Chondrocyte (in vitro differentiated cells): ENCODE results near the gene MAML3. TPM values are rescaled to one million over a fixed set of nuclear protein-coding genes. Genes with fewer than 3 reads are reported as not detected.
A peak's percentile ranks its signal among the peaks of the same experiment; 100 is the strongest.

Experiments
- DNase-seq: peaks from one replicate; pipeline ENCODE4 v3.0.0; 2021; ENCODE audit warnings: mixed read lengths, low spot score
- H3K27ac Mint-ChIP-seq: one replicate; pipeline ENCODE4 v1.8.0; 2021; ENCODE audit warnings: mild to moderate bottlenecking, moderate library complexity, mixed read lengths; ENCODE audit not compliant: unreplicated experiment
- H3K27me3 Mint-ChIP-seq: 2 replicates; pipeline ENCODE4 v1.8.0; 2021; ENCODE audit warnings: low read depth, mixed read lengths
- H3K36me3 Mint-ChIP-seq: 2 replicates; pipeline ENCODE4 v1.8.0; 2021; ENCODE audit warnings: low read depth, mixed read lengths
- H3K4me1 Mint-ChIP-seq: 2 replicates; pipeline ENCODE4 v1.8.0; 2021; ENCODE audit warnings: low read depth, mild to moderate bottlenecking, mixed read lengths
- H3K4me3 Mint-ChIP-seq: one replicate; pipeline ENCODE4 v1.8.0; 2021; ENCODE audit warnings: mild to moderate bottlenecking, moderate library complexity, mixed read lengths; ENCODE audit not compliant: unreplicated experiment
- H3K9me3 Mint-ChIP-seq: 2 replicates; pipeline ENCODE4 v1.8.0; 2021; ENCODE audit warnings: low read depth, mixed read lengths
- CTCF ChIP-seq: fragments of 200-600 bp; sonication (generic); IDR thresholded peaks from 2 replicates; pipeline ENCODE4 v1.5.0; 2021; ENCODE audit warnings: antibody characterized with exemption, mild to moderate bottlenecking, moderate library complexity
- total RNA-seq: library from RNA; stranded (reverse); gene quantifications from 3 replicates; pipeline ENCODE4 v1.2.1, GENCODE V29; 2021

The MAML3 gene
- total RNA-seq, 1 donor from 2014 or later, result 1.6 TPM

GRCh38 chr4:140070973-140071372 is 83.0 kb downstream of the MAML3 start:
- H3K9me3 Mint-ChIP-seq, result no peaks in the 10 kb centered on the region
- no peaks in the 10 kb centered on the region for H3K27me3 Mint-ChIP-seq
- peak overlapping the region; percentile 89 for H3K27ac Mint-ChIP-seq
- no peak for TF ChIP-seq CTCF
- no peak for DNase-seq
- no peak overlapping the region for H3K4me3 Mint-ChIP-seq
- H3K36me3 Mint-ChIP-seq, result no peaks in the 10 kb centered on the region
- H3K4me1 Mint-ChIP-seq, result peaks cover 37% of the 10 kb centered on the region

GRCh38 chr4:140070366-140070765 is 83.6 kb downstream of the MAML3 start:
- no peak for TF ChIP-seq CTCF
- no peak overlapping the region for H3K4me3 Mint-ChIP-seq
- H3K36me3 Mint-ChIP-seq, result no peaks in the 10 kb centered on the region
- no peaks in the 10 kb centered on the region for H3K27me3 Mint-ChIP-seq
- H3K9me3 Mint-ChIP-seq, result no peaks in the 10 kb centered on the region
- H3K4me1 Mint-ChIP-seq, result peaks cover 43% of the 10 kb centered on the region
- peak overlapping the region; percentile 6 for H3K27ac Mint-ChIP-seq
- DNase-seq, result no peak

GRCh38 chr4:140069066-140069465 is 84.9 kb downstream of the MAML3 start:
- Mint-ChIP-seq H3K27ac (no peak overlapping the region), H3K4me1 (peaks cover 45% of the 10 kb centered on the region), H3K27me3 (no peaks in the 10 kb centered on the region), H3K4me3 (no peak overlapping the region), H3K36me3 (no peaks in the 10 kb centered on the region), H3K9me3 (no peaks in the 10 kb centered on the region)
- TF ChIP-seq CTCF, result no peak
- no peak for DNase-seq

GRCh38 chr4:140068271-140068670 is 85.7 kb downstream of the MAML3 start:
- Mint-ChIP-seq H3K4me1 (peaks cover 45% of the 10 kb centered on the region), H3K27me3 (no peaks in the 10 kb centered on the region), H3K36me3 (no peaks in the 10 kb centered on the region), H3K27ac (no peak overlapping the region), H3K4me3 (no peak overlapping the region), H3K9me3 (no peaks in the 10 kb centered on the region)
- no peak for TF ChIP-seq CTCF
- DNase-seq, result no peak

- DNase-seq, result no peak
- no peak for TF ChIP-seq CTCF
- H3K4me1 Mint-ChIP-seq, result peaks cover 37% of the 10 kb centered on the region
- no peaks in the 10 kb centered on the region for H3K36me3 Mint-ChIP-seq
- H3K27ac Mint-ChIP-seq, result no peak overlapping the region
- H3K4me3 Mint-ChIP-seq, result no peak overlapping the region
- no peaks in the 10 kb centered on the region for H3K9me3 Mint-ChIP-seq
- no peaks in the 10 kb centered on the region for H3K27me3 Mint-ChIP-seq
These were observed 87.7 kb downstream of the MAML3 start for GRCh38 chr4:140066031-140066930.
